ENCODE measurements around the gene SLC1A4.
"Not testable (repeated sequence)": the region's sequence is repeated elsewhere in the genome, so short reads cannot be mapped to it uniquely, and the experiment has no call there.

The SLC1A4 gene

GRCh38 chr2:65027616-65028244, 38.5 kb downstream of the SLC1A4 start:
- DNase-seq = no peak

GRCh38 chr2:65030476-65031332, 41.5 kb downstream of the SLC1A4 start:
- DNase-seq = no peak

GRCh38 chr2:65031341-65032018, 42.3 kb downstream of the SLC1A4 start:
- peak; percentile 74 for DNase-seq

GRCh38 chr2:65032019-65032975, 43.1 kb downstream of the SLC1A4 start:
- DNase-seq = no peak

GRCh38 chr2:65033178-65033577, 44.0 kb downstream of the SLC1A4 start:
- DNase-seq = peak; percentile 7

- not testable (repeated sequence) for DNase-seq
These were observed 44.5 kb downstream of the SLC1A4 start for GRCh38 chr2:65033667-65034066.

GRCh38 chr2:65035351-65035943, 46.2 kb downstream of the SLC1A4 start:
- DNase-seq = peak; percentile 3

- no peak for DNase-seq
These were observed 48.0 kb downstream of the SLC1A4 start for GRCh38 chr2:65037178-65037577.

GRCh38 chr2:65039640-65040039, 50.4 kb downstream of the SLC1A4 start:
- DNase-seq = no peak

- peak; percentile 77 for DNase-seq
These were observed 51.4 kb downstream of the SLC1A4 start for GRCh38 chr2:65040400-65041261.

GRCh38 chr2:65043001-65043400, 53.8 kb downstream of the SLC1A4 start:
- no peak for DNase-seq

- DNase-seq = no peak
These were observed 55.0 kb downstream of the SLC1A4 start for GRCh38 chr2:65044097-65044735.

GRCh38 chr2:65045651-65046050, 56.5 kb downstream of the SLC1A4 start:
- no peak for DNase-seq

- DNase-seq = no peak
These were observed 57.6 kb downstream of the SLC1A4 start for GRCh38 chr2:65046633-65047407.

GRCh38 chr2:65049010-65049639, 59.9 kb downstream of the SLC1A4 start:
- DNase-seq = peak; percentile 69

- no peak for DNase-seq
These were observed 61.7 kb downstream of the SLC1A4 start for GRCh38 chr2:65050931-65051330.

GRCh38 chr2:65053199-65053598, 64.0 kb downstream of the SLC1A4 start:
- no peak for DNase-seq

- DNase-seq = no peak
These were observed 65.7 kb downstream of the SLC1A4 start for GRCh38 chr2:65054749-65055421.
